ENCODE measurements around the gene WFDC1. TPM values are rescaled to one million over a fixed set of nuclear protein-coding genes. Genes with fewer than 3 reads are reported as not detected.

WFDC1 gene
- polyA plus RNA-seq, 1 experiment = 85.8 TPM

DNA sequence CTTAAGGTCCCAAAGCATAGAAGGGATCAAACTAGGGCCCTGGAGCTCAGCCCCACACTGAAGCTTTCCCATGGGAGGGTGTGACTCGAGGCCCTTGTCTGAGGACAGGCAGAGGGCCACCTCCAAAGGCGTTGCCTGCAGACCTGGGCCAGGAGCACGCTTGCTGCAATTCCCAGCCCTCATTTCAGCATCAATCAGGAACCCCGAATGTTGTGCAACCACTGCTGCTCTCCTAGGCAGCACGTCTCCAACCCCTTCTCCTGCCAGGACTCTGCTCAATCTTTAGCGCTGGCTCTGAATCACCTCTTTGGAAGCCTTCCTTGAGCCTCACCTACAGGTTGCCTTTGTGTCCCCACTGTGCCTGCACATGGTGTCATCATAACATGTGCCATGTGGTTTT, 59.6 kb downstream of the WFDC1 start:
- H3K27me3 ChIP-seq (ENCODE audit: control insufficient read depth, insufficient read depth, low read length) = peaks cover 1% of the 10 kb centered on the region; the same call in 1 of the 2 replicates
- no peak for DNase-seq (ENCODE audit: low read depth)
- CTCF ChIA-PET = no interaction called here
- H3K4me3 ChIP-seq (ENCODE audit: low read depth, low read length) = no peak overlapping the region
- TF ChIP-seq, protein P1, sequence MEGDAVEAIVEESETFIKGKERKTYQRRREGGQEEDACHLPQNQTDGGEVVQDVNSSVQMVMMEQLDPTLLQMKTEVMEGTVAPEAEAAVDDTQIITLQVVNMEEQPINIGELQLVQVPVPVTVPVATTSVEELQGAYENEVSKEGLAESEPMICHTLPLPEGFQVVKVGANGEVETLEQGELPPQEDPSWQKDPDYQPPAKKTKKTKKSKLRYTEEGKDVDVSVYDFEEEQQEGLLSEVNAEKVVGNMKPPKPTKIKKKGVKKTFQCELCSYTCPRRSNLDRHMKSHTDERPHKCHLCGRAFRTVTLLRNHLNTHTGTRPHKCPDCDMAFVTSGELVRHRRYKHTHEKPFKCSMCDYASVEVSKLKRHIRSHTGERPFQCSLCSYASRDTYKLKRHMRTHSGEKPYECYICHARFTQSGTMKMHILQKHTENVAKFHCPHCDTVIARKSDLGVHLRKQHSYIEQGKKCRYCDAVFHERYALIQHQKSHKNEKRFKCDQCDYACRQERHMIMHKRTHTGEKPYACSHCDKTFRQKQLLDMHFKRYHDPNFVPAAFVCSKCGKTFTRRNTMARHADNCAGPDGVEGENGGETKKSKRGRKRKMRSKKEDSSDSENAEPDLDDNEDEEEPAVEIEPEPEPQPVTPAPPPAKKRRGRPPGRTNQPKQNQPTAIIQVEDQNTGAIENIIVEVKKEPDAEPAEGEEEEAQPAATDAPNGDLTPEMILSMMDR (IDR thresholded peaks at IDR 0.05; ENCODE audit: insufficient read depth, low read depth, low read length) = no peak
- POLR2A ChIA-PET = no interaction called here
- no peaks in the 10 kb centered on the region for H3K36me3 ChIP-seq (ENCODE audit: control insufficient read depth, insufficient read depth, low read length)

DNA sequence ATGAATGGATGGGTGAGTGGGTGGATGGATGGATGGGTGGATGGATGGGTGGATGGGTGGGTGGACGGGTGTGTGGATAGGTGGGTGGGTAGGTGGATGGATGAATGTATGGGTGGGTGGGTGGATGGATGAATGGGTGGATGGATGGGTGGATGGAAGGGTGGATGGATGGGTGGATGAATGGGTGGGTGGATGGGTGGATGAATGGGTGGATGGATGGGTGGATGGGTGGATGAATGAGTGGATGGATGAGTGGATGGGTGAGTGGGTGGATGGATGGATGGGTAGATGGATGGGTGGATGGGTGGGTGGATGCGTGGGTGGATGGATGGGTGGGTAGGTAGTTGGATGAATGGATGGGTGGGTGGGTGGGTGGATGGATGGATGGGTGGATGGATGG, 60.5 kb downstream of the WFDC1 start:
- TF ChIP-seq, protein P1 (IDR thresholded peaks at IDR 0.05; ENCODE audit: insufficient read depth, low read depth, low read length) = no peak
- Histone ChIP-seq H3K4me3 (ENCODE audit: low read depth, low read length) (no peak overlapping the region), H3K36me3 (ENCODE audit: control insufficient read depth, insufficient read depth, low read length) (no peaks in the 10 kb centered on the region), H3K27me3 (ENCODE audit: control insufficient read depth, insufficient read depth, low read length) (peaks cover under 1% of the 10 kb centered on the region; the same call in 1 of the 2 replicates)
- POLR2A ChIA-PET = no interaction called here
- DNase-seq (ENCODE audit: low read depth) = no peak
- CTCF ChIA-PET = no interaction called here

DNA sequence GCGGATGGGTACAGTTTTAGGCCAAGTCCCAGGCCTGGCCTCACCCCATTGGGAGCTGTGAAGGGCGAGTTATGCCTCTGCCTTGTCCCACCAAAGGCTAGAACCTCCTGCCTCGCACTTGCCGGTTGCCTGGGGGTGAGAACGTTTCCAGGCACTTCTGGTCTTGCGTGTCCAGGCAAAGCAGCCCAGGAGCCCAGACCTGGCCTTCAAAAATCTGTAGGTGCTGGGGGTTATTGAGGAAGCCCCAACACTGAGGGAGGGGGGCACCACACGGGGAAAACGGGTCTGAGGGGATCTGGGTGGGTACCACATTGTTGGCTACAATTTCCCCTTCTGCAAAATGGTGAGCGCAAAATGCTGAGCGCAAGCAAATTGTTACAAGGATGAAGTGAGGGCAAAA, 61.5 kb downstream of the WFDC1 start:
- peaks cover 2% of the 10 kb centered on the region; the same call in 1 of the 2 replicates for H3K27me3 ChIP-seq (ENCODE audit: control insufficient read depth, insufficient read depth, low read length)
- TF ChIP-seq, protein P1 (IDR thresholded peaks at IDR 0.05; ENCODE audit: insufficient read depth, low read depth, low read length) = no peak
- ChIA-PET CTCF (no interaction called here), POLR2A (no interaction called here)
- H3K4me3 ChIP-seq (ENCODE audit: low read depth, low read length) = no peak overlapping the region
- H3K36me3 ChIP-seq (ENCODE audit: control insufficient read depth, insufficient read depth, low read length) = no peaks in the 10 kb centered on the region
- no peak for DNase-seq (ENCODE audit: low read depth)

DNA sequence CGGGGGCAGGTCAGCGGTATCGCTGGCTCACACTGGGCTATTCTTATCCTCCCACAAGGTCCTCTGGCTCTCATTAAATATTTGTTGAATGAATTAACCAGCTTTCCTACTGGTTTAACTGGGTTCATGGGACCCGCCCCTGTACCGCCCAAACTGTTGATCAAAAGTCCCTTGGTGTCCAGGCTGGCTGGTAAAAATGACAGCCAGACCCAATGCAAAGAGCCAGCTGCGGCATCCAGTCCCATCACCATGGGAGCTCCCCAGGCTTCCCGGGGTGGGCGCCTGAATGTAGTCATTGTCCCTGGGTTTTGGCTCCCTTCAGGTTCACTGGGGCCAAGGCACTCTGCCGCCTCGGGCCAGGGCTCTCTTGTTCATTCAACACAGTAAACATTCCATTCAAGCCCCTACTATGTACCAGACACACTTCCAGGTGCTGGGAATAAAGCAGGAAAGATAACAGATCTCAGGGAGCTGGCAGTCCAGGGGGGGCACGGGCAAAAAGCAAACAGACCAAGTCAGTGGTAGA, 62.0 kb downstream of the WFDC1 start:
- H3K4me3 ChIP-seq (ENCODE audit: low read depth, low read length) = no peak overlapping the region
- ChIA-PET POLR2A (no interaction called here), CTCF (no interaction called here)
- H3K36me3 ChIP-seq (ENCODE audit: control insufficient read depth, insufficient read depth, low read length) = no peaks in the 10 kb centered on the region
- DNase-seq (ENCODE audit: low read depth) = no peak
- TF ChIP-seq, protein P1 (IDR thresholded peaks at IDR 0.05; ENCODE audit: insufficient read depth, low read depth, low read length) = no peak
- peaks cover 2% of the 10 kb centered on the region; the same call in 1 of the 2 replicates for H3K27me3 ChIP-seq (ENCODE audit: control insufficient read depth, insufficient read depth, low read length)

DNA sequence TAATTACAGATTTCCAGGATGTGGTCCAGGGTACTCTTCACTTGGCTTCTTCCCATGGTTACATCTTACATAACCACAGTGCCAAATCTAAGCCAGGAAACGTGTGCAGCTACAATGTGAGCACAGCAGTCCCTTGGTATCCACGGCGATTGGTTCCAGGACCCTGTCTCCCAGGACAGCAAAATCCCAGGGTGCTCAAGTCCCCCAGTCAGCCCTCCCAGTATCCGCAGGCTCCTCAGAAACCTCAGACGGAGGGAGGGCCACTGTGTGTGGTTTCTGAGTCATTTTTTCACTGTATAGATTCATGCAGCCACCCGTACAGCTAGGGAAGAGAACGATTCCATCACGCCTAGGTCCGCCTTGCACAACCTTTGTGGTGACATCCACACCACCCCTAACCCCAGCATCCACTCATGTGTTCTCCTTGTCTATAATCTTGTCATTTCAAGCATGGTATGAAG, 62.5 kb downstream of the WFDC1 start:
- ChIA-PET POLR2A (no interaction called here), CTCF (no interaction called here)
- Histone ChIP-seq H3K36me3 (ENCODE audit: control insufficient read depth, insufficient read depth, low read length) (no peaks in the 10 kb centered on the region), H3K27me3 (ENCODE audit: control insufficient read depth, insufficient read depth, low read length) (peaks cover 2% of the 10 kb centered on the region; the same call in 1 of the 2 replicates), H3K4me3 (ENCODE audit: low read depth, low read length) (no peak overlapping the region)
- TF ChIP-seq, protein P1 (IDR thresholded peaks at IDR 0.05; ENCODE audit: insufficient read depth, low read depth, low read length) = no peak
- no peak for DNase-seq (ENCODE audit: low read depth)
